ENCODE data around the gene EFNA2.

The EFNA2 gene

GRCh38 chr19:1249298-1249989 lies 36.2 kb upstream of the EFNA2 start:
- FAIRE-seq, result no peak

GRCh38 chr19:1249990-1250436 lies 35.7 kb upstream of the EFNA2 start:
- no peak for FAIRE-seq

- no peak for FAIRE-seq
These were observed 35.0 kb upstream of the EFNA2 start for GRCh38 chr19:1250437-1251260.

- no peak for FAIRE-seq
These were observed 34.1 kb upstream of the EFNA2 start for GRCh38 chr19:1251330-1252220.

- FAIRE-seq, result no peak
These were observed 33.4 kb upstream of the EFNA2 start for GRCh38 chr19:1252221-1252820.

- no peak for FAIRE-seq
These were observed 32.7 kb upstream of the EFNA2 start for GRCh38 chr19:1252821-1253513.

GRCh38 chr19:1253514-1254080 lies 32.1 kb upstream of the EFNA2 start:
- no peak for FAIRE-seq

GRCh38 chr19:1254081-1254527 lies 31.6 kb upstream of the EFNA2 start:
- no peak for FAIRE-seq

GRCh38 chr19:1254530-1255185 lies 31.0 kb upstream of the EFNA2 start:
- FAIRE-seq, result no peak

- no peak for FAIRE-seq
These were observed 30.2 kb upstream of the EFNA2 start for GRCh38 chr19:1255186-1256161.

GRCh38 chr19:1256646-1257474 lies 28.8 kb upstream of the EFNA2 start:
- no peak for FAIRE-seq

GRCh38 chr19:1257475-1258162 lies 28.1 kb upstream of the EFNA2 start:
- no peak for FAIRE-seq

- FAIRE-seq, result no peak
These were observed 27.5 kb upstream of the EFNA2 start for GRCh38 chr19:1258163-1258492.

GRCh38 chr19:1258707-1259205 lies 26.9 kb upstream of the EFNA2 start:
- FAIRE-seq, result no peak

- FAIRE-seq, result no peak
These were observed 26.3 kb upstream of the EFNA2 start for GRCh38 chr19:1259206-1259875.

- no peak for FAIRE-seq
These were observed 25.6 kb upstream of the EFNA2 start for GRCh38 chr19:1259876-1260748.
